HG03025 (cell line): ENCODE measurements around the gene ZMAT3.
A peak's percentile ranks its signal among the peaks of the same experiment; 100 is the strongest.

Experiments
- ATAC-seq: cut with Tn5 transposase; IDR thresholded peaks from one replicate; pipeline ENCODE4 v1.9.1; 2021; ENCODE audit warnings: mild to moderate bottlenecking, moderate library complexity; ENCODE audit not compliant: unreplicated experiment, low FRiP score

ZMAT3 gene

DNA sequence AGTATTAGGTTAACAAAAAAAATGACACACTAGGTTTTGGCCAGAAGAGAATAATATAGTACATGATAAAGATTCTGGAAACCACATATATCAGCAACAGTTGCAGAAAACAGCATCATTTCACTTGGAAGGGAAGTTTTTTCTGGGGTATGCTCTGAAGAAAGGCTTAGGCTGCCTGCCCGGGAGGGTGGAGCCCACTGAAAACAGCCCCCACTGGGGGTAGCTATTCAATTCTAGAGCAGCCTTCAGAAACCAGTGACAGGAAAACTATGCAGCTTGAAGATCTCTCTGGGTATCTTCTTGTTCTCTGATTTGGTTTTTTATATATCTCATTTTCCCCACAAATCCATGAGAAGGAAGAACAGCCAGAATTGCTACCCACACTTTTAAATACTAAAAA lies 43.2 kb downstream of the ZMAT3 start:
- ATAC-seq: no peak

DNA sequence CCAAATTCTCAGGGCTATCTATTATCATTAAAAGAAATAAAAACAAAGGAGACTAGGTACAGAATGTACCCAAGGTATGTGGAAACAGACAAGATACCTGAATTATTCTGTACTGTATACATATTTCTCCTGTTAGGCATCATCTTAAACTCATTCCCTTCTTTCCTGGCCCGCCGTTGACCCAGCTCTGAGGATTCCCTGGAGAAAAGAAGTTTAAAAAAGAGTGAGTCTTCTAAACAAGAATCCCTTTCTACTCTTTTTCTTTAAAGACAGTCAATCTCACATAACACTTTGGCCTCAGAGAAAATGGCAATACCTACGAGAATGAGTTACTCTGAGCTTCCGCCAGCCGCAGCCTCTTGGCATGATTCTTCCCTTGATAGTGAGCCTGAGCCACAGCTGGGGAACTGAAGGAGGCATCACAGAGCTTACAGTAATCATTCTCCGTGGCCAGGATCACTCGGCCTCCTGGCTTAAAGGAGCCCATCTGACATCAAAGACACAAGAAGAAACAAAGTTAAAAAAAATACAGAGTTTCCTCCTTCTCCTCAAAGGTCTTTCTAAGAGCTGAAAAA lies 44.2 kb downstream of the ZMAT3 start:
- no peak for ATAC-seq

DNA sequence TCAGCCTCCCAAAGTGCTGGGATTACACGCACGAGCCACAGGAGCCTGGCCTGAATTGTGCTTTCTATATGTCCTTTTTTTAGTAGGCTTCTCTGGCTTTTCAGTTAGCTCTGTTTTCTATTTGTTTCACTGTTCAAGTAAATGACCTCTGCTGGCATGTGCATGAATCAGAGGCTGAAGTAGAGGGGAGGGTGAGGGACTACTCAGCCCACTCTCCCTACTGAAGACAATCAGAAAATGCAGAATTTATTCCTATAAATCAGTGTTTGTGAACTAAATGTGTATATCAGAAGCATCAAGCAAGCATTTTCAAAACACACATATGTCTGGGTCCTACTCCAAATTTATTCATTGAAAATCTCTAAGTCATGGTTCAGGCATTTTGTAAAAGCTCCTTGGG lies 45.0 kb downstream of the ZMAT3 start:
- no peak for ATAC-seq

DNA sequence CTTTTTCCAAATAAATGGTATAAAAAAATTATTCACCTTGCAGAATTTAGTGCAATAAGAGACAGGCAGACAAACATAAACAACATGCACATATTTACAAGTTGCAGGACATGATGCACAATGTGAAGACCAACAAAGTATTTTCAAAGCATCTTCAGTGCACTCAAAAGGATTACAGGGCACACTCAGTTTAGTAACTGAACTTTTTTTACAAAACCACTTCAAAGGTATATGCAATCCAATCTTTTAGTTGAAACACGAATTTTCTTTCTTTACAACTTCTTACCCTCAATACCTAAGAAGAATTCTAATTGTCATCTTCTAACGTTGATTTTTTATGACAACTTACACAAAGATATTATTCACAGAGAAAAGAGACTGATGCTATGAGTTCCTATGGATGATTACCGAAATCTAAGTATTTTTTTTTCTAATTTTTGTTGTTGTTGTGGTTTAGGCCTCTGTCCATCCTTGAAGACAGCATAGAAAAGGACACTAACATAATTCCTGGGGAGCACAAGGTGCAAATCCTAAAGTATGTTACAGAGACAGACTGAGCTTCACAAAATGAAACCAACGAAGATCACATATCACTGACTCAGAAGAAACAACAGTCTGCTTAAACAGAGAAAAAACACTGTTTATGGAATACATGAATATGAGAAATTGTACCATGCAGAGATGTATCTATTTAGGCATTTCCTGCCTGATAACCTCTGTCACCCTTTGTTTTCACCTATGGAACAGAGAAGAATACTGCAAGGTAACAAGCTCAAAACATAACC lies 50.3 kb downstream of the ZMAT3 start:
- no peak for ATAC-seq

DNA sequence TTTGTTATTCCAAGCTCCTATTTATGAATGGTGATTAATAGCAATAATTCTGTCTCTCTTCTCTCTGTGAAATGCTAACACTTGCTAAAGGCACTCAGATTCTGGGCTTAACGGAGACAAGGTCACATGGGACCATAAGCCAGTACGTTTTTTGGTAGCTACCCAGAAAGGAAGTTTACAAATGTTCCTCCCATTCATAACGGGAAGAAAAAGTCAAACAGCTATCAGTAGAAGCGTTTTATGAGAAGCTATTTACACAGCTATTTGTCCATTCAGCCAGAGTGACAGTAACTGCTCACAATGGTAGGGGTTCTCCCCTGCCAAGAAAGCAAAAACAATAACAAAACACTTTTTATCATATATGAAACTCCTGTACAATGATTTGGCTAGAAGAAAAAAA lies 51.5 kb downstream of the ZMAT3 start:
- ATAC-seq: no peak

DNA sequence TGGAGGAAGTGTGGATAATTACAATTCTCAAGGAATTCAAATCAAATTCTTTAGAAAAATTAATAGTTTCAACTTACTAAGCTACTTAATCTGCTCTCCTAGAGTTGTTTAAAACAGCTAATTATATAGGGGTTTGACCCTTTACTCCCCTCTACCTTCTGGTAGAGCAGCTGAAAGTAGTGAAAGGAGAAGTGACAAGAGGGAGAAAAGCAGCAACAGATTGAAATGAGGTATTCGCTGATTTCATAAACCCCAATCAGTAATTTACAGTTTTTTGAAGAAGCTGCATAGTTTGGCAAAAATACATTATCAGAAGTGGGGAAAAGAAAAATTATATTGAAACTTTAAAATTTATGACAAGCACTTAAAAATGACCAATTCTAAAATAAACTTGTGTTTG lies 52.8 kb downstream of the ZMAT3 start:
- ATAC-seq: no peak

DNA sequence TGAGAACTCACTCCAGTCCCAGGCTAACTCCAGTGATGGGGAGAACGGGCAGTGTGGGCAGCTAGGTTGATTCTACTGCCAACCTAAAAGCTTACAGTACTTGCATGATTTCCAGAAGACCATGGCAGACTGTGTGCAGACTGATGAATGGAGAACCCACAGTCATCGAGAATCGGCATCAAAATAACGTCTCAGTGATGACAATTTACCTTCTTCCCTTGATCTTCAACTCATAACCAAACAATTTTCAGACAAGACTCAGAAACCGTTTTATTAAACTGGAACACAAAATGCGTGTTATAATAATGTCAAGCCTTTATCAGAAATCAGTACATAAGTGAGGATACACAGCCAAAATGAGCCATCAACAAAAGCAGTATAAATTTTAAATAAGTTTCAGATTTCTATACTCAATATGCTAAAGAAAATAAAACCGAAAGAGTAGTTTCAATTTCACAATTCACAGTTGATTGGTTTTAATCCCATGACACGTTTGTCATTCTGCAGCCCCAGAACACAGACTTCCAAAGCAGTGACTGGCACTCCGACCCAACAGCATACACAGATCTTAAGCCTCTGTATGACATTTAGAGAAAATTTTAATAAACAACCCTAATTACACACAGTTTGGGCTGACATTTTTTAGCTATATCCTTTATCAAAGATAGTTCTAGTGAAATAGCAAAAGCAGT lies 54.5 kb downstream of the ZMAT3 start:
- peak; percentile 48 for ATAC-seq

DNA sequence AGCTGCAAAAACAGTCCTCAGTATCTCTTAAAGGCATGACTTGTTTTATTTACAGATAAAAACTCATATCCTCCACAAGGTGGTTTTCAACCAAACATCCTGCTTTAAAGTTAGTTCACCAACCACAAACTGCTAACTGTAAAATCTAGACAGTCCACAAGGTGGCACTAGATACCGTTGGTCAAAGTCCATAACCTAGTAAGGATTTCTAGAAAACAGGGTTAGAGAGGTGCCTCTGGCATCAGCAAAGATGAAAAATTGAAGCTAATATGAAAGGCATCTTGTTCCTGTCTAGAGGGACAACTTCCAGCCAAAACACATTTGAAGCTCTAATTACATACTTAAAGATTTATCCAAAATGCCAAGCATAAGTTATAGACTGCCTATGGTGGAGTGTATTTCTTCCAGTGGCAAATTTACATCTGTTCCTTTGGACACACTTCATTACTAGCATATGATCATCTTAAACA lies 56.0 kb downstream of the ZMAT3 start:
- no peak for ATAC-seq

DNA sequence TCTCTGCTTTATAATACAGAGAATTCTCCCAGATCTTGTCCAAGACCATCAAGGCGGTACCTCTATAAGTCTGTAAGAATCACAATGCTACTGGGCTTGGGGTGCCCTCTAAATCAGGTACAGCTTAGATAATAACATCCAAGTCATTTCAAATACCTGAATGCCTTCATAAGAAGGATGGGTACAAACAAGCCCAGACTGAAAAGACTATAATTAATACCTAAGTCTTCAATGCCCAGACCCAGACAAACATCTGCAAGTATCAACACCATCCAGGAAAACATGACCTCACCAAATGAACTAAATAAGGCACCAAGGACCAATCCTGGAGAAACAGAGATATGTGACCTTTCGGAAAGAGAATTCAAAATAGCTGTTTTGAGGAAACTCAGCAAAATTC lies 65.9 kb downstream of the ZMAT3 start:
- no peak for ATAC-seq

DNA sequence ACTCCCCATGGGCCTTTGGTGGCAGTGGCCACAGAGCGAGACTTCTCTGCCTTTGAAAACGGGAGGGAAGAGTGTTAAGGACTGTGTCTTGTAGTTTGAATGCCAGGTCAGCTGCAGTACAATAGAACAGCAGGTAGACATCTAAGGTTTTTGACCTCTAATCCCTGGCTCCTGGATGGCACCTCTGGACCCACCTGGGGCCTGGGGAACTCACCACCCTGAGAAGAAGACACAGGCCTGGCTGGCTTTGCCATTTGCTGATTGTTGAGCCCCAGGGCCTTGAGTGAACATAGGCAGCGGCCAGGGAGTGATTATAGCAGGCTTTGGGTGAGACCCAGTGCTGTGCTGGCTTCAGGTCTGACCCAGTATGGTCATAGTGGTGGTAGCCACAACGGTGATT lies 66.4 kb downstream of the ZMAT3 start:
- no peak for ATAC-seq

DNA sequence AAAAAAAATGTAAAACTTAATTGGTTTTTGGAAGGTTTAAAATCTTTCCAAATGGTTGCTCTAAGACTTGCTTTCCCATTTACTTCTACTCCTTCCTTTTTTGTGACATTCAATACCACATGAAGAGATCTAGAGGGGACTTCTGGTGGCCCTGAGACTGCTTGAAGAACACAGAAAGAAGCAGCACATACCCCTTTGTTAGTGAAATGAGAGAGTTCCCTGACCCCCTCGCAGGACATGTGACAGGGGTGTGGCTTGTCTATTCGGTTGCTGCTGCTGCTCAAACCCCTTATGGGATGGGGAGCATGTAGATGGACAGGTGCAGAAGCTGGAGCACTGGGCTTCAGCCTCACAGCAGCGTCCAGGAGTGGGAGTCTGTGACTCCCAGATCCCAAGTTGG lies 71.0 kb downstream of the ZMAT3 start:
- ATAC-seq: no peak

DNA sequence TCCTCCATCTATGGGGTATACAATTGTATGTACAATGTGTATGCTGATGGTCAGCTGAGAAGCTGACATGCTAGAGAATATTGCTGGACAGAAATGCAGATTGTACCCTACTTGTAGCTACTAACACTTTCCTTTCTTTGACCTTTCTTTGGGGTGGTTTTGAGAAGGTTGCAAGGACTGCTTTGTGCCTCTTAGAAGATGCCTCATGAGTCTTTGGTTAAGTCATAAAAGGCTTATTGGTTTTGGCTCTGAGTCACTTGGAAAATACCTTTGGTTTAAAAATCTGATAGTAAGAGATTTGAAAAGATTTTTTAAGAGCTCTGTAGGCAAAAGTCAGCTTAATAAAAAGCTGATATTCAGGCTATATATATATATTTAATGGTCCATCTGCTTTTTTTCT lies 71.5 kb downstream of the ZMAT3 start:
- no peak for ATAC-seq

DNA sequence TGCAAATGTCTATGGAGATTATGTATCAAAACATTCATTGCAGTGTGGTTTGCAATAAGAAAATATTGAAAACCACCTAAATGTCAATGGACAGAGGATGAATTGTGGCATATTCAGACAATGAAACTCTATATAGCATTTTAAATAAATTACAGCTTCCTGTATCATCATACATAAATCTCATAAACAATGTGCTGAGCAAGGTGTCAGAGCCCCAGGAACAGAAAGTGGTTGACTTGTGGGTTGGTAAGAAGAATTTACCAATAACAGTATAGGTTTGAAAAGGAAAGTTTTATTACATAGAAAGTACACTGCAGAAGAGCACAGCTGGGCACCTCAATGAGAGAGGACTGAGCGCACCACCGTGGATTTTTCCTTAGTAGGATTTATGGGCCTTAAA lies 75.2 kb downstream of the ZMAT3 start:
- ATAC-seq: no peak

DNA sequence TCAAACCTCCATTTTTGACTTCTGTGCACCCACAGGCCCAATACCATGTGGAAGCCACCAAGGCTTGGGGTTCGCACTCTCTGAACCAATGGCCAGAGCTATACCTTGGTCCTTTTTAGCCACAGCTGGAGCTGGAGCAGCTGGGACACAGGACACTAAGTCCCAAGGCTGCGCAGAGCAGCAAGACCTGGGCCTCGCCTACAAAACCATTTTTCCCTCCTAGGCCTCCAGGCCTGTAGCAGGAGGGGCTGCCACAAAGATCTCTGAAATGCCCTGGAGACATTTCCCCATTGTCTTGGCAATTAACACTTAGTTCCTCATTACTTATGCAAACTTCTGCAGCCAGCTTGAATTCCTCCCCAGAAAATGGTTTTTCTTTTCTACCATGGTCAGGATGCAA lies 81.3 kb downstream of the ZMAT3 start:
- ATAC-seq: no peak

DNA sequence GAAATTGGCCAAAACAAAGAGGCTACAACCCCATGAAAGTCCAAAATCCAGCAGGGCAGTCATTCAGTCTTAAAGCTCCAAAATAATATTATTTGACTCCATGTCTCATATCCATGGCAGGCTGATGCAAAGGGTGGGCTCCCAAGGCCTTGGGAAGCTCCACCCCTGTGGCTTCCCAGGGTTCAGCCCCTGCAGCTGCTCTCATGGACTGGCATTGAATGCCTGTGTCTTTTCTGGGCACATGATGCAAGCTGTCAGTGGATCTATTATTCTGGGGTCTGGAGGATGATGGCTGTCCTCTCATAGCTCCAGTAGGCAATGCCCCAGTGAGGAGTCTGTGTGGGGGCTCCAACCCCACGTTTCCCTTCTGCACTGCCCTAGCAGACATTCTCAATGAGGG lies 81.8 kb downstream of the ZMAT3 start:
- no peak for ATAC-seq

DNA sequence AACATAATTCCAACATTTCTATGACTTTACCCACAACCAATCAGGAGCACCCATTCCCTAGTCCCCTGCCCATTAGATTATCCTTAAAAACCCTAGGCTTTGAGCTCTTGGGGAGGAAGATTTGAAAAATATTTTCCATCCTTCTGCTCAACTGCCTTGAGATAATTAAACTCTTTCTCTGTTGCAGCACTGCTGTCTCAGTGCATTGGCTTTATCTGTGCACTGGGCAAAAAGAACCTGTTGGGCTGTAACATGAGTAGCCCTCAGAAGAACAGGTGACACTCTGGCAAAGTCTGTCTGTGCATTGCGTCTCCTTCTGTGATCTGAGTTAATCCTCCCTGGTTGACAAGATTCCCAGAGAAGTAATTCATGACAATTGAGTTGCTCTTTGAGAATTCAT lies 83.9 kb downstream of the ZMAT3 start:
- ATAC-seq: no peak

DNA sequence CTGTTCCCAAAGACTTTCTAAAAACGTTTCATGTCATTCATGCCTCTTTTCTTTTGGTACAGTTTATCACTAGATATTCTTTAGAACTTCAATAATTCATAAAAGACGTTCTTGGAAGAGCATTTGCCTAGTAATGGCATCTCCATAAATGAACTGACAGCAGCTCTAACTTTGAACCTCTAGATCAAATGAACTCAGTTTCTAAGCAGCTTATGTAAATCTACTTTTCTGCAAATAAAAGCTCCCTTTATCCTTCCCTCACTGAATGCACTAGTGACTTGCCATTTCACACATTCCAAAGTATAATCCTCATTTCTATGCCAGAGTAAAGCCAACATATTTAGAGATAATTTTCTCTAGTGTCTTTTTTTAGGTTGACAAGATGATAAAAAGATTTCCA lies 85.2 kb downstream of the ZMAT3 start:
- ATAC-seq: no peak

DNA sequence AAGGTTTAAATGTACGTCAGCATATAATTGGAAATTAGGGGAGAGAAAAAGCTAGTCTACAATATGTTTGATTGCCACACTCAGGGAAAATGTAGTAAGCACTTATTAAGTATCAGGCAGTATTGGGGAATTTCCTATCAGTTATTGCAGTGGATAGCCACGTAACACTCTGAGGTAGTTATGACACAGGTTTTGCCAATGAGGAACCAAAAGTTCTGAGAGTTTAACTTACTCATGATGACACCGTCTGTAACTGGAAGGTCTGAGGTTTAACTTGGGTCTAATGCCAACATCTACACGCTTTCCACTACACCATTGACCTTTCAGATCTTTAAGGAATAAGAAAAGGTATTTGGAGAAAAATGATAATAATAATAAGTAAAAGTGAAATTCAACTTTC lies 89.5 kb downstream of the ZMAT3 start:
- peak; percentile 61 for ATAC-seq

DNA sequence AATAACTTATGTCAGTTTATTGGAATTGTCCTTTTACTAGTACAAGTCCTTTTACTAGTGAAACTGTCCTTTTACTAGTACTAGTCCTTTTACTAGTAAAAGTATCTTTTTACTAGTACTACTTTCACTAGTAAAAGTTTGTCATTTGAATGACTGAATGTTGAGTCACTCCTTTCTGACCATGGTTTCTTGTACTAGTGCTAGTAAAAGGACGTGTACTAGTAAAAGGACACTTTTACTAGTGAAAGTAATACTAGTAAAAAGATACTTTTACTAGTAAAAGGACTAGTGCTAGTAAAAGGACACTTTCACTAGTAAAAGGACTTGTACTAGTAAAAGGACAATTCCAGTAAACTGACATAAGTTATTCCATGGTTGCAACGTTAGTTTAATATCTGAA lies 96.3 kb downstream of the ZMAT3 start:
- ATAC-seq: no peak

DNA sequence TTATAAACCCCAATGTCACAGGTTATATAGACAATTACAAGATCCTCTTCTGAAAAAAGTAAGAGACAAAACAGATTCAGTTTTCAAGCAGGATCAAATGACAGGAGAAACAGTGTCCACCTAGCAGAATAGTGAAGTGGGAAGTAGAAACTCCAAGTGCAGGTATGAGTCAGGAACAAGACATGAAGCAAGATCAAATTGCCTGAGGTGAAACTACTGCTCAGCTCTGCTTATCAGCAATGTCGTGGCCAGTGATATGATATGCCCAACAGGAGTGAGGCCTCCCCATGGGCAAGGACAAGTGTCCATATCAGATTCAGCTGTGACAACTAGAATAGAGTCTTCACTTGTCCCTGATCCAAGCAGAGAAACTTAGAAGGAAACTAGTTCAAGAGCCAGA lies 100.0 kb downstream of the ZMAT3 start:
- ATAC-seq: no peak

DNA sequence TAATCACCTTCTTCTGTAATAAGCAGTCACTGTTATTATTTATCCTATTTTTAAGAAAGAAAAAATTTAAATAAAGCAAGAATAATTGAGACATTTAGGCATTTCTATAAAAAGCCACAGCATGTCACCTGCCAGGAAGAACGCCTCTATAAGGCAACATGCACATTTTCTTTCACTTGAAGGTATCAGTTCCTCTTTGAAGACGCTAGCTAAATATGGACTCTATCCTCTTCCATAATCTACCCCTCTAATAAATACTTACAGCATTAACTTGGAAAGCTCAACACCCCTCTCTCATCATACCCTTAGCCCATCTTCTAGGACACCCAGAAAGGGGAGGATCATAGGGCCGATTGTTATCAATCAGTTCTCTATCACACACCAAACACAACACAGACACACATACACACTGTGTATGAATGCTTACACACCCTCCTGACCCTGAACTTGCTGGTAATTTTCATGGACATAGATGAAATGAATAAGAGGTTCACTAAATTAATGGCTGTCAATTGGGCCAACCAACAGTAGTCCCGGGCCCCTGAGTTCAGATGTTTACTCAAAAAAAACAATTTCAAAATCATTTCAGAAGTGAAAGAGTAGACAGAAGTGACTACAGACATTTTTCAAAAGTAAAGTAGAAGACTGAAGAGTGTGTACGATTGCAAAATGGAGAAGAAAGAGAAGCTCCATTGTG lies 102.5 kb downstream of the ZMAT3 start:
- peak; percentile 88 for ATAC-seq
